NK-92 treated with Interleukin-12 subunit alpha and Interleukin-12 subunit beta, amount 100 ng/mL, for 24 hours (cell line): ENCODE data around the gene PNLIPRP2.

Experiments
- DNase-seq: peaks from one replicate; lab custom pipeline; 2025; lab: John Stamatoyannopoulos, UW

The PNLIPRP2 gene

DNA sequence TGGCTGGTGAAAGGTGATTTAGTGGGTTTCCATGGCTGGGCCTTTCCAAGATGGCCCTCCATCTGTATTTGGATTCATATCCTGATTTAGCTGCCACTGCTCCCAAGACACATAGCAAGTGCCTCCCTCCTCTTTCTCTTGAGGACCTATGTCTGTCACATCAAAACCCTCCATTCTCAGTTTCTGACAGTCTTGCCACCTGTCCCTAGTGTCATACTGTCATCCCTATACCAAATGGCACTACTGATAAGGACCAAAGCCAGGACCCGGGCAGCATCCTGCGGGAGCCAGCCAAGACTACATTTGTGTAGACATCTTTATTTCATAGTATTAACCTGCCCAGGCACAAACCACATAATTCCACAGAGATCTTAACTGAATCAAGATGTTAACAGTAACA lies 34.8 kb downstream of the PNLIPRP2 start:
- DNase-seq: no peak

DNA sequence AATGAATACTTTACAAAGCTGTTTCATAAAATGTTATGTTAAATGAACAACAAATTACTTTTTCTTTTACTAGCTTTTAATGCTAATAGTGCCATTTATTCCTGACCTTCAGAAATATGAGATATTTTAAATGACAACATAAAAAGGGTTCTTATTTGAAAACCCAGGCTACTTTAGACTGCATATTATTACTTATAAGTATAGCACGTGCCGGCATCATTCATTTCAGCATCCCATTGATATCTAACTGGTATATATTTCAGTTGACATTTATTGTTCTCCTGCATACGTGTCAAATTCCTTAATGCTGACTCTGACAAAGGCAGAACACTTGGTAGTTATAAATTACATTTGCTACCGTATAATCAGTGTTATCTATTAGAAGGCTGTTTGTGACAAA lies 35.3 kb downstream of the PNLIPRP2 start:
- no peak for DNase-seq

DNA sequence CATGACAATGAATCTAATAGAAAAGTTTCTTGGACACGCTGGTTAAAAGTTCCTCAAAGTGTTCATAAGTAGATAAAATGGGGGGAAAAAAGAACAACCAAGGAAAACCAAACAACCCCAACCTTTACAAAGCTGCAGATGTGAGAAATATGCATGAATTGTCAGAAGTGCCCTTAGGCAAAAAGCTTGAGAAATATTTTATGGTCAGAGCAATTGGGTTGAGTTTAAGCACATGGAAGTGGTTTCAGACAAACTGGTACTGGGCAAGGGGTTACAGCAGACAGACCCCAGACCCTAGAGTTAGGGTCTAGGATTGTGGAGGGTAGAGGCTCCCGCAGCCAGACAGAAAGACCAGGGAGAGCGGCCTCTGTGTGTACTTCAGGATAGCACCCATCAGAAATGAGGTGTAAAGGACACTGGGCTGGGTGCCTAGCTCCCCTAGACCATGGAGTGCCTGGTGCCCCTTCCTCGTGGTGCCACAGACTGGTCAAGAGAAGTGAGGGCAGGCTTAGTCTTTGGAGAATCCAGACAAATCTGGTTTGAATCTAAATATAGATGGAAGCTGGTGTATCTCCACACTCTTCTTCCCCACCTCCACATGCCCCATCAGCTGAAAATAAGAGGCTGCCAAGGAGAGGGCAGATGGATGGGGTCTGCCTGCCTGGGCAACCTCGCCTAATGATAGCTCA lies 37.3 kb downstream of the PNLIPRP2 start:
- no peak for DNase-seq

DNA sequence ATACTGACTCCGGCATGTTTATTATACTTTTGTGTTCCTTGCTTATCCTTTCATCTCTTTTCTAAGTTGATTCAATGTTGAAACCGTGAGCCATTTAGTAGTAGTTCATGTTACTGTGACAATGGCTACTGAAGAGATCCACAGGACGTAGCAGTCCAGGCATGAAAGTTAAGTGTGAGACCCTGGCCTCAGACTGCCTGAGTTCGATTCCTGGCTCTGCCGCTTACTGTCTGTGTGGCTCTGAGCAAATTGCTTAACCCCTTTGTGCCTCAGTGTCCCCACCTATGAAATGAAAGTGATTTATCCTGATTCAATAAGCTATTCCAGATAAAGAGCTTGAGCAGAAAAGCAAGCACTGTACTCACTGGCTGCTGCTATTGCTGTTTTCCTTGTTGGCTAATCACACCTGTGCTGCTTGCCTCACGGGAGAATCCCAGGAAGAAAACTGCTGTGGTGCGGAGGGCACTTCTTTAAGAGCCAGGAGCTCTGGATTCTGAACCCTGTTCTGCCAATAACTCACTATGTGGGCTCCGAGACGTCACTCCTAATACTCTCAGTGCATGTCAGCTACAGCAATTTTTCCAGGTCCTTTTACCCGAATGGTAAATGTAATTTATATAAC lies 38.4 kb downstream of the PNLIPRP2 start:
- no peak for DNase-seq

DNA sequence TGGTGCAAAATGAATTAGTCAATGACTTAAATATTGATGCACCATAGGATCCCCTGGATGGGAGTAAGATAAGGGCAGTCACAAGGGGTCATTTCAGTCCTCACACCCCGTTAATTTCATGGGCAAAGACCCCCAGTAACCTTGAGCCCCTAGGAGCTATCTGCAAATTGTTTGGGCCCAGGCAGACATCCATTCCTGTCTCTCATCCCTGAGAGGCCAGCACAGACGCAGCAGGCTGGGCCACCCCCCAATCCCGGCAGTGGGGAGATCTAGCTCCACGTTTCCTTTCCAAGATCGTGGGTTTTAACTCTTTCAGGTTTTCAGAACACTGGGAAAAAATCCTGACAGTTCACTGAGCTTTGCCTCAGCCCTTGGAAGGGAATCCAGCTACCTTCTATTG lies 40.1 kb downstream of the PNLIPRP2 start:
- no peak for DNase-seq

DNA sequence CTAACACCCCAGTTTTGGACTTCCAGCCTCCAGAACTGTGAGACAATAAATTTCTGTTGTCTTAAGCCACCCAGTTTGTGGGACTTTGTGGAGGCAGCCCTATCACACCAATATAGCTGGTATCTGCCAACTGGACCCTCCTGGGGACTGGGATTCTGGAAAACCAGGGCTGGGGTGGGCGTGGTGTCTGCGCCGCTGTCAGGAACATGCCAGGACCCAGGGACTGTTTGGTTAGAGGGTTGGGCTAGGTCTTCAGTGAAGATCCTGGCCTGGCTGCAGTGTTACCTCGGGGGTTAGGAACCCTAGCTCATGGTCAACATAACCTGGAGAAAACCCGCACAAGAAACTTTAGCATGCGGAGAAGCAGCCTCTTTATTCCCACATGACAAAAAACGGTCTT lies 42.6 kb downstream of the PNLIPRP2 start:
- no peak for DNase-seq

DNA sequence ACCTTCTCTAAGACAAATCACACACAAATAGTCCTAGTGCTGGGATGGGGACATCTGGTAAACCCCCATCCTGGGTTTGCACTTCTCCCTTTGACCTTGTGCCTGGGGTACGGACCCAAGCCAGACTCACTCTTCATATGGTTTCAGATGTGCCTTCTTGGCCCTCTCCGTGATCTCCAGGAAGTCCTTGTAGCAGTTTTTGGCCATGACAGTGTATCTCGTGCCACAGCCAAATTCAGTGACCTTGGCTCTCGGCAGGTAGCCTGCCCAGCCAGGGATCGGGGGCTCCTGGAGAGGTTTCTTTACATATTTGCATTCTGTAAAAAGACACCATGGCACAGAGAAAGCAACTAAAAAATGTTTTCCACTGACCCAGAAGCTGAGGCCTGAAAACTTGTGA lies 43.9 kb downstream of the PNLIPRP2 start:
- no peak for DNase-seq

DNA sequence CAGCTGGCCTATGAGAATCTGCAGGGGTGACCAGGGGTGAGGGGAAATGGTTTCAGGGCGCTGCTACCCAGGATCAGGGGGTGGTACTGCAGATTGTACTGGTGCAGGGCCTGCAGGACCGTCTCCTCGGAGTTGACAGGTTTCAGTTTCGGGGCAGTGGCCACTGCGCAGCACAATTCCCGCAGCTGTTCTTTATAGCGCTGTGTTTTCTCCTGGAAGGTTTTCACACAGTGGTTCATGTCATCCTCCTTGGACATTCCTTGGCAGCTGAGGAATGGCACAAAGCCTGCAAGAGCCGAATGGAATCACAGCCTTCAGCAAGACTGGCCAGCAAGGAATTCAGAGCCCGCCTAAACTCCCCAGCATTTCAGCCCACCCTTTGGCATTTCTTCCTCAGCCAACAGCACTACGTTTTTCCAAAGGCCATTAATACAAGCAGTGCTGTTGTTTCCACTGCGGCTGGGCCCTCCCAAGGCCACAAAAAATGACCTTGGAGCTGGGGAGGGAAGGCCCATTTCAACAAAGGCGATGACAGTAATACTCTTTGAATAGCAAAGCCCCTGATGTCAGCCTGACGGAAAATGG lies 44.9 kb downstream of the PNLIPRP2 start:
- no peak for DNase-seq

DNA sequence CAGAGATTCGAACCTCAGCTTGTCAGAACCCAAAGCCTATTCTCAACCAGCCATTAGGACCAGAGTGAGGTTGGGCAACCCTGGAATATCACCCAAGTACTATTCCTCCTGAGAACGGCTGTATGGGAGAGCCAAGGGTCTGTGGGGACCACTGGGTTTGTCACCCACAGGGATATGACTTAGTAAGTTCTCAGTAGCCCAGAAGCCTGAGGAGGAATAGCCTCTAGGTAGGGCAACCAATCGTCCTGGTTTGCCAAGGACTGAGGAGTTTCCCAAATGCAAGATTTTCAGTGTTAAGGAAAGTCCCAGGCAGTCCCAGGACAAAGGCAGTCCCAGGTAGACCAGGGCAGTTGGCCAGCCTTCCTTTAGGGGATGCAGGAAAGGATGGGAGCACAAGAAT lies 46.7 kb downstream of the PNLIPRP2 start:
- DNase-seq: no peak

DNA sequence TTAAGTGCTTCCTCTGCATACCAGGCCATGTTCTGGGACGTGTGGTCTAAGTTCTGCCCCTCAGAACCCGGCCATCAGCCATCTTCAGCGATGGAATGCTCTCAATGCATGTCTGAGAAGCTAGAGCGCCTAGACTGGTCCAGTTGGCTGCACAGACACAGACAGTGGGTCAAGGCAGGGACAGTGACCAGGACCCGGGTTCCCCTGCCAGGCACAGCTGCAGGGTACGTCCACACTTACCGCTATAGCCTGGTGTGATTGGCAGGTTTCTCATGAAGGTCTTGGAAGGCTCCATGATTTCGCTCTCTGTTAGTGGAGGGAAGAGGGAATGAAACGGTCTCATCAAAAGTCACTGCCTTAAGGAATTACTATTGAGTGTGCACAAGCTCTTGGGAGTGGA lies 47.3 kb downstream of the PNLIPRP2 start:
- no peak for DNase-seq

DNA sequence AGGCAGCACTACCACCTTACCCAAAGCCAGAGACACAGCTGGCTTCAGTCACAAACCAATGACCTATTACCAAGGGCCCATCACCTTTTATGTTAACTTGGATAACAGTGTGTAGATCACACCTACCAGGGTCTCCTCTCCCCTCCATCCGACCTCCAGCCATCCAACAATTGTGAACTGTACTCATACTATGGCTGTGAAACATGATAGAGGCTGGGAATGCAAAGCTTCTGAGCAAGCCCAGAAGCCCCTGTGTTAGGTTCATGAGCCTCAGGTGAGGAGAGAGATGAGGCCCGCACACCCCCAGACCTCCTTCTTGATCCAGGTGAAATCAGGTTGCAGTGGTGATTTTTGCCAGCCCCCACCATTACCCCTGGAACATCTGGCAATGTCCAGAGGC lies 47.7 kb downstream of the PNLIPRP2 start:
- no peak for DNase-seq

DNA sequence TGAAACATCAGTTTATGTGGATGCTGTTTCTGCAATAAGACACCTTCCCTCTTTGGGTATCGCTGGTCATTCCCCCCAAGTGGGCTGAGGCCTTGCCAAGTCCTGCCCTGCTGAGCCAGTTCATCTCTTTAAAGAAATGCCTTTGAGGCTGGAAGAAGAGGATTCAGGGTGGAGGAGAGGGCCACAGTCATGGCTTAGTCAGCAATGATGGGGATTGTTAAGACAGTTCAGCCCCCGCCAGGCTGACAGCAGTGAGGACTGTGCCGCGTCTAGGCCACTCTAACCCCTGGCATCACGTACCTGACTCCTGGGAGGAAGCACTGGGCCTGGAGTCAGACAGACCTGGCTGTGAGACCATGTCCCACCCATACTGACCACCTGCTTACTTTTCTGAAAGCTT lies 48.3 kb downstream of the PNLIPRP2 start:
- no peak for DNase-seq

DNA sequence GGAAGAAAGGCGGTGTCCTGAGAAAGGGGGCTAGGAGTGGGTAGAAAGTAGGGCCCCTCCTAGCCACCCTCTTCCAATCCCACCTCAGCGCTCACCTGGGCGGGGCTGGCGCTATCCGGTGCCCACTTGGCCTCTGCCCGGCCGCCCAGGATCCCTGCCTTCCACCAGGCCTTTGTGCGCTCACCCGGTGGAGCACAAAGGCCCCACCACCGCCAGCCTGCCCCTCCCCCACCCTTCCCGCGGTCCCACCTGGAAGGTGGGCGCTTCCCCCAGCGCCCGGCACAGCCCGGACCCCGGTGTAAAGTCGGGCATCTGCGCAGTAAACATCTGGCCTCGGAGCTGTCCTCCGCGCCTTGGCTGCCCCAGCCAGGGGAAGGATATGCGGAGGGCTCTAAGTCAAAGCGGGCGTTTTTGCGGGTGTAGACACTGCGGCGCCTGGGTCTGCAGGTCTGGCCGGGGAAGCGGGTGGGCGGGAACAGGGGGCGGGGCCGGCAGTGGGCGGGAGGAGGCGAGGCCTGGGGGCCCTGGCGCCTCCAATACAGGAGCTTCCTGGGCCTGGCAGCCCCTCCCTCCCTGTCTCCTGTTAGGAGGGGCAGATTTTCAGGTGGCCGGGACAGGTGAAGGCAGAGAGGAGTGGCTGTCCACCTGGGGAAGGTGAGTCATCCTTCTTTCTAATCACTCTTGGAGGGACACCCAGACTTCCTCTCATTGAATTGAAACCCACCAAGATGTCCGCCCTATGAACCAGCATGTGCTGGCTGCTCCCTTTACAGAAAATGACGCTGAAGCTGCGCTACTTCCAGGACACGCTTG lies 49.3 kb downstream of the PNLIPRP2 start:
- no peak for DNase-seq

DNA sequence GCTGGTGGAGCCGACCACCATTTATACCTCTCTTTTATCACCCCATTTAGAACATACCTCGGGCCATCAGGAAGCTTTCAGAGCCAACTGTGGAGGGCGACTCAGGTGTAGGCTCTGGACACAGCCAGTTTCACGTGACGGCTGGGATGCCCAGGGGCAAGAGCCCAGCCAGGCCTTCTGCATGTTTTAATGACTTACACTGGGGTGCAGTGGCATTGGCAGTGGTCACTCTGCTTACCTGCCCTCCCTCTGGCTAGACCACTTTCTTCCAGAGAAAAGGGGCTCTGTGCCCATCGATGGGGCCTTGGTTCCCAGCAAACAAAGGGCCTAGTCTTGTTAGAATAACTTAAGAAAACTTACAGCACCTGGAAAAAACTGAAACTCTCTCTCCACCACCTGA lies 50.0 kb downstream of the PNLIPRP2 start:
- DNase-seq: no peak

DNA sequence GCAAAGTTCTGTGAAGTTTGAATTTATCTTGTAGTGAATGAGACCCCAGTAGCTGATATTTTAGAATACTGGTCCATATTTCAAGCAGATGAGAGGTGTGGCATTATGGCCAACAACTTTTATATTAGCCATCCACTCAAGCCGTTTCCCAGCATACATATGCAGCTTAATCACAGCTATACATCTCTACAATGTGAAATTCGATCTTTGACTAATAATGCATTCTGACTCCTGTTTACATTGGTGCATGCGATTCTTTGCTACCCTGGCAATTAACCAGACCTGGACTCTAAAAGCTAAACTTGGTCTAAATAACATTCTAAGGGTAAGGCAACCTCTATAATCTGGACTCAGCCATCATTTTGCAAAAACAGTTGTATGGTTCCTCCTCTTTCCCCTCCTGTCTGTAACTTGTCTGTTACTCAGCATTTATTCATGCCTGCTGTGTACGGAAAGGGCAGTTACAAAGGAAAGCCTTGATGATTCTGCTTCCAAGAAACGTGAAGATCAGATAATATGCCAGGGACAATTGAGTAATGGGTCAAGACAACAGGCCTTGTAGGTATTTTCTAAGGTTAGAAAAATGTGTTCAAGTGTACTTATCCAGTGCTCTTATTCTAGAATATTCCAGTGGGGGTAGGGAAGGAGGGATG lies 50.6 kb downstream of the PNLIPRP2 start:
- DNase-seq: no peak

DNA sequence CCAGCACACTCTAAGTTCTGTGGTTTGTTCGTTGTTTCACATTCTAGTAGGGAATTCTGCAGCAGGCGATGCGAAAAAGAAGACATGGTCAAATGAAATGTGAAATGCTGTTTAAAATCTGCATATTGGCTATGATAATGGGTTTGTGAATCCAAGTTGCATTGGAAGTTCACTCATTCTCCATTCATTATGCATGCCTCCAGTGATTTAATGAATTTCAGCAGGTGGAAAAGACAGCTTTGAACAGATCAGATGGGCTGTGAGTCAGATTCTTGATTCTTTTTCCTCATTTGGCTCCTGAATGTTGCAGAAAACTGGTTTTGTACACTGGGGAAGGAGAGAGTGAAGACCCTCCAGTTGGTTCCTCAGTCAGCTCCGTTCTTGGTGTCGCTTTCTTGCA lies 52.1 kb downstream of the PNLIPRP2 start:
- DNase-seq: no peak

DNA sequence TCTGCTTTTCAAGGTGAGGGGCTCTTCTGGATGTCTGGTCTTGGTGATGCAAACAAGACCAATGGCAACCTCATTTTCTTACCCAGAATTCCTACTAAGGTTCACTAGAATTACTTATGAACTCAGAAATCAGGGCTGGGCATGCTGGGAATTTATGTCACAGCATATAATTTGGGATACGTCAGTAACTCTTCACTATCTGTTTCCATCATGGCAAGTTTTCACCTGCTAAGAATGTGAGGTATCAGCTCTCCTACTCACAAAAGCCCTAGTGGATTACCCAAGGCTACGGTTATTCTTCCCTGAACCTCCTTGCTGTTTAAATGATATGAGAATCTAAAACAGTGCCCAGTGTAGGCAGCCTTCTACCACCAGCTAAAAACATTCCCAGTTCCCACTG lies 53.1 kb downstream of the PNLIPRP2 start:
- no peak for DNase-seq

DNA sequence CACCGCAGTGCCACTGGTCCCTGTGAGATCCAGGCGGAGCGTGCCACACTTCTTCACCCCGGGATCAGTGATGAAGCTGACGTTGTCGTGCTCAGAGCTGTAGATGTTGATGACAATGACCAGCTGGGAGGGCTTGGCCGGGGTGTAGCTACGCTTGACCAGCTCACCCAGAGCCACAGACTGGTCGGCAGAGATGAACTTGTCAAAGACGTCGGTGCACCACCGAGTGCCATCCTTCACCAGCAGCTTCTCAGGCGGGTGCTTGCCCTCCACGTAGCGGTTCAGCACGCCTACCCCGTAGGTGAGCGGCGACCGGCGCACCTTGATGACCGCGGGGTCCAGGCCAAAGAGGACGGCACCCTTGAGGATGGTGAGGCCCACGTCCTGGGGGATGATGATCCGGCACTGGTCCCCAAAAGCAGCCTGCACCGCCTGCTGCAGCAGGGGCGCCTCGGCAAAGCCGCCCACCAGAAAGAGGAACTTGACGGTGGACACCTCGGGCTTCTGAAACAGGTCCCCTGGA lies 54.2 kb downstream of the PNLIPRP2 start:
- DNase-seq: no peak

DNA sequence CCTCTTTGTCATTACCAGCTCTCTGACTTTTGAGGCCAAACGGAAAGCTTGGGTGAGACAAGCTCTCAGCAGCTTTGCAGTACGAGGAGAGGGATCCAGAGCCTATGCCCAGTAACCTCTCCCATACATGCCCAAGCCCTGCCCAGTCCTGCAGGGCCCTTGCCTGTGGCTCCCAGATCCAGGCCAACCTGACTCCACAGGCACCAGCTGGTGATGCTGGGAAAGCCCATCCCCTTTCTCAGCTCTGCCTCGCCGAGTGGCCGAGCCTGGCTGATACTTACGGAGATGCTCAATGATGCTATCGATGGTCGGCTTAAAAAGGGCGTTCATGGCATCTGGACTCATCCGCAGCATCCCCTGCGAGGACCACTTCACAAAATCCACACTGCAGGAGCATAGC lies 55.4 kb downstream of the PNLIPRP2 start:
- DNase-seq: no peak

DNA sequence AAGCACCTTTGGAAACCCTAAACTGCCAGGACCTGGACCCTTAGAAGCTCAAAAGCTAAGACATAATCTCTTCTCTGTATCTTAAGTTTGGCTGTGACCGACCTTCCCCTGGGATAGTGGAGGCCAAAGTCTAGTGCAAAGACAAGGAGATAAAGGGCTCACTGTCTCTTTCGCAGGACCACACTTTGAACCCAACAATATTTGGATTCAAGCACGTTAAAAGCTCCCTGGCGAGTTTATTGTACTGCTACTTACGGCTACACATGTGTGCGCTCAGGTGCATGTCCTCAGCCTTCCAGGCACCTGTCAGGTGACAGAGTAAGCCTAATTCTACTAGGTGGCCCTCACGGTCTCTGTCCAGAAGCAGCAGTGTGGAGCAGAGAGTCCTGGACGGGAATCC lies 55.9 kb downstream of the PNLIPRP2 start:
- no peak for DNase-seq

DNA sequence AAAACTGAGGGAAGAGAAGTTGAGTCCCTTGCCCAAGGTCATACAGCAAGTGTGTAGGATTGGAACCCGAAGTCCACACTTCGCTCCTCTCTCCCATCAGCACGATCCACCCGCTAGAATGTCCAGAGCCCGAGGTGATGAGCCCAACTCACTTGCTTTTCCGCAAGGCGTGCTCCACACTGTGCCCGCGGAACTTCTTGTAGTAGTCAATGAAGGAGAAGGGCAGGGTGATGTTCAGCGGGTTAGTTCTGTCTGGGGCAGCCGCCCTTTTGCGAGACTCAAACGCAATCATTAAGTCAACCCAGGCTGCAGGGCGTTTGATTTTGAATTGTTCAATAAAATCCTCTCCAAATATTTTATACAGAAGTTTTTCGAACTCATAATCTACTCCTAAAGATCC lies 58.6 kb downstream of the PNLIPRP2 start:
- DNase-seq: no peak

DNA sequence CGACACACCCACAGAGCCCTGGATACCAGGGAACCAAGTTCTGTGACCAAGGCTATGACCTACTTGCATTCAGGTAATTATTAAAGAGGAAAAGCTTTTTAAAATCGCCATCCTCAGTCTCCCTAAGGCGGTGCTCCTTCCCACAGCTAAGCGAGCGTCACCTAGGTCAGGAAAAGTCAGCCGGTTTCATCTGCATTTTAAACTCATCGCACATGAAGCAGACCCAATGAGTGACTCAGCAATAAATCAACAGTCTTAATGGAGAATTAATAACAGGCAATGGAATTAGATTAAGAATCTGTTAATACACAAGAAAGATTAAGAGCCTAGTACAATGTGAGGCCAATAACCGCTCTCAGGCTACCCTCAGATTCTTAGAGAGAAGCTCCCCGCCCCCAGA lies 62.4 kb downstream of the PNLIPRP2 start:
- DNase-seq: no peak
